Activated gamma-delta T cell treated with Interleukin-2 at 50 U/mL for 16 hours (primary cell): ENCODE results near the gene RTP1.
"Not testable (repeated sequence)": the region's sequence is repeated elsewhere in the genome, so short reads cannot be mapped to it uniquely, and the experiment has no call there.

ENCODE experiments used
- DNase-seq: peaks from one replicate; pipeline ENCODE4 v3.0.0-alpha.2; 2020

RTP1 gene, protein sequence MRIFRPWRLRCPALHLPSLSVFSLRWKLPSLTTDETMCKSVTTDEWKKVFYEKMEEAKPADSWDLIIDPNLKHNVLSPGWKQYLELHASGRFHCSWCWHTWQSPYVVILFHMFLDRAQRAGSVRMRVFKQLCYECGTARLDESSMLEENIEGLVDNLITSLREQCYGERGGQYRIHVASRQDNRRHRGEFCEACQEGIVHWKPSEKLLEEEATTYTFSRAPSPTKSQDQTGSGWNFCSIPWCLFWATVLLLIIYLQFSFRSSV

DNA sequence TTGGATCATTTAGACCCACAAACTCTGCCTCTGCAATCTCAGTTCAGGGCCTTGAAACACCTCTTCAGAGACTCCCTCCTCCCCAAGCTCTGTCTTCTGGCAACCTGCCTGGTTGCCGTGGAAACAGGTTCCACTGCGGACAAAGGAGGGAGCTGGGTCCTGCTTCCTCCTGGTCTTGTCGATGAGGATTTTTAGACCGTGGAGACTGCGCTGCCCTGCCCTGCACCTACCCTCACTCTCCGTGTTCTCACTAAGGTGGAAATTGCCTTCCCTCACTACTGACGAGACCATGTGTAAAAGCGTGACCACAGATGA, at the start of gene RTP1:
TSS of gene RTP1 (plus strand) at position 152 of the 315 bp plus-strand sequence. CDS start at position 182, 30 bp downstream.
- DNase-seq = no peak

DNA sequence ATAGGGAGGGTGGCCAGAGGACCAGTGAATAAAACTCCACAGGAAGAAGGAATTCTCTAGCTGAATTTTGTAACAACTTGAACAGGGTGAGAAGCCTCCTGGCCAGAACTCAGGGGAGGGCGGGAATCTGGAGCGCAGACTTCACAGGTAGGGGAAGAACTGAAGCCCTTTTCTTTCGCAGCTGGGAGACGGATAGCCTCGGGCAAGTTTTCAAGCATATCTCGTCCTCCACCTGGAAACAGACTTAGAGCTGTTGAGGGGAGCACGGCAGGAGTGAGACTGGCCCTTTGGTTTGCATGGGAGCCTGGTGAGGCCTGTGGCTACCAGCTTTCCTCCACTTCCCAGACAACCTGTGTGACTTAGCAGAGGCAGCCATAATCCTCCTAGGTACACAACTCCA, 47.1 kb upstream of the RTP1 start:
- no peak for DNase-seq

DNA sequence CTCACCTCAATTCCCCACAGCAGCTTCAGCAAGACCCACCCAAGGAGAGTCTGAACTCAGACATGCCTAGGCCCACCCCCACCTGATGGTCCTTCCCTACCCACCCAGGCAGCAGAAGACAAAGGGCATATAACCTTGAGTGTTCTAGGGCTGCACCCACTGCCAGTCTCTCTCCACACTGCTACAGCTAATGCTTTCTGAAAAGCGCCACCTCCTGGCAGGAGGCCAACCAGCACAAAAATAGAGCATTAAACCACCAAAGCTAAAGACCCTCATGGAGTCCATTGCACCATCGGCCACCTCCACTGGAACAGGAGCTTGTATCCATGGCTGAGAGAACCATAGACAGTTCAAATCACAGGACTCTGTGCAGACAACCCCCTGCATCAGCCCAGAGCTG, 46.7 kb upstream of the RTP1 start:
- peak; percentile 65 for DNase-seq

DNA sequence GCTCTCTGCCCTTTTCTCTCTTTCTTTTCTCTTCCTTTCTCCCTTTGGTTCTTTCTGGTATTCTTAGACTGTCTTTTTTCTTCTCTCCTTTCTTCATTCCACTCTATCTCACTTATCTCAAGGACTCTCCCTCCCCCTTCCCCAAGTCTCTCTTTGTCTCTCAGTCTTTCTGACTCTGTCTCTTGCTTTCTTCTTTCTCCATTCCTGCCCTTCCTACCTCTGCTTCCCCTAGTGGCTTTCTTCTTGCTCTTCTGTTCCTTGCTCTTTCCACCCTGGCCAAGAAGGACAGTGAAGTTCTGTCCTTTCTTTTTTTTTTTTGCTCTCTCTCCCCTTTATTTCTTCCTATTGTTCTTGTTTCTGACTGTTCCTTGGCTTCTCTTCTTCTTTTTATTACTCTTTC, 35.7 kb upstream of the RTP1 start:
- no peak for DNase-seq

DNA sequence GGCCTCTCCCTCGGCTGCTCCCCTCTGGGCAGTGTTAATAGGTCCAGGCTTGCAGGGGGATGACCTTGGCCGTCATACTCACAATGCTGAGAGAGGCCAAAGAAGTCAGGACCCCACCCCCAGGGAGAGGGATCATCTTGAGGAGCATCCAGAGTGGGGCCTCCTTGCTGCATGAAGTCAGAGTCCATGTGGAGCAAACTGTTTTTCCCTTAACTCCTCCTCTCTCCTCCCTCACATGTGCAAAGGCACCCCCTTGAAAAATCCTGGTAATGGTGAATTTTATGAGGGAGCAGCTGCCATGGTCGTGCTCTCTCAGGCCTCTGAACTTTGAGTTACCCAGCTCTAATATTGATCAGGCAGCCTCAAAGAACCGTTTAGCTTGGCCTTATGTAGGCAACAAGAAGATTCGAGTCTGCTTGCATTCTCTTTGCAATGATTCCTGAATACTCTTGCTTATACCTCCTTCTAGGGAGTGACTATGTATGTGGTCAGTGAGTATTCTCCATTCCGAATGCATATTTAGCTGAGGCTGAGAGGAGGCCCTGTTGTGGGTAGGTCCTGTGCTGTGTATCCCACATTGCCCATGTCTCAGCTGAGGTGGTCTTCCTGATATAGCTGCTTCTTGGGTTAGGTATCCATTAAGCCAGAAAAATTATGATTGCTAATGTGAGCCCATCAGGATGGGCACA, 34.9 kb upstream of the RTP1 start:
- no peak for DNase-seq

DNA sequence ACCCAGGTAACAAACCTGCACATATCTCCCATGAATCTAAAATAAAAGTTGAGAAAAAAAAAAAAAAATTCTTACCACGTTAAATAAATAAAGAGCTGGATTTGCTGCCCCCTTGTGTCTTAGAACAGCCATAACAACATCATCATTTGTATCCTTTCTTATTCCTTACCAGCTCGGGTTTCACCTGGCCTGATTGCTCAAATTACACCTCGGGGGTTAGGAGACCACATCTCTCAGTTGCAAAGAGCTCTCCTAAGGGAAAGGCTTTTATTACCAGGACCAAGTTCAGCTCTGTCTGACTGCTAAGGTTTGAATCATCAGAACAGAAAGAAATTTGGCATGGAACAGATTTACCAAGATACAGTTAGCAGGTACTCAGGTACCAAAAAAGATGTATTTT, 32.1 kb upstream of the RTP1 start:
- peak; percentile 26 for DNase-seq

DNA sequence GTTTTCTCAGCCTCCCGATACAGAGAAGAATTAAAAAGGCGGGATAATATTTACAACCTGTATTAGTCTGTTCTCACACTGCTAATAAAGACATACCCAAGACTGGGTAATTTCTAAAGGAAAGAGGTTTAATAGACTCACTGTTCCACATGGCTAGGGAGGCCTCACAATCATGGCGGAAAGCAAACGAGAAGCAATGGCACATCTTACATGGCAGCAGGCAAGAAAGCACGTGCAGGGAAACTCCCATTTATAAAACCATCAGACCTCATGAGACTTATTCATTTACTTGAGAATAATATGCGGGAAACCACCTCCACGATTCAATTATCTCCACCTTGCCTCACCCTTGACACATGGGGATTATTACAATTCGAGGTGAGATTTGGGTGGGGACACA, 30.5 kb upstream of the RTP1 start:
- DNase-seq = no peak

DNA sequence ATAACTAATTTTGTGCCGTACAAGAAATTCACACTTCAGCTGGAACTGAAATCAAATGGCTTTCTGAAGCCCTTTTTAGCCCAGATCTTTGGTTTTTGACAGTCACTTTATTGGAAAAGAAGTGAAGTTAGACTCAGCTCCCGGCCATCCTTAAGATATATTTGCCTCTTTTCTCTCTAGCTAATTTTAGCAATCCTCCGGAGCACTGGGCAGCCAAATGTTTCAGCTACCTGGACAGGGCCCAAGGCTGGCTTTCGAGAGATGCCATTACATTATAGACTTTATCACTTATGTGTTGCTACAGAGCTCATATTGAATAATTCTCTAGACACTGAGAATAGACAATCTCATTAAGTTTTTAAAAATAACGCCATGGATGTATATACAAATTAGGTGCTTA, 29.5 kb upstream of the RTP1 start:
- no peak for DNase-seq

DNA sequence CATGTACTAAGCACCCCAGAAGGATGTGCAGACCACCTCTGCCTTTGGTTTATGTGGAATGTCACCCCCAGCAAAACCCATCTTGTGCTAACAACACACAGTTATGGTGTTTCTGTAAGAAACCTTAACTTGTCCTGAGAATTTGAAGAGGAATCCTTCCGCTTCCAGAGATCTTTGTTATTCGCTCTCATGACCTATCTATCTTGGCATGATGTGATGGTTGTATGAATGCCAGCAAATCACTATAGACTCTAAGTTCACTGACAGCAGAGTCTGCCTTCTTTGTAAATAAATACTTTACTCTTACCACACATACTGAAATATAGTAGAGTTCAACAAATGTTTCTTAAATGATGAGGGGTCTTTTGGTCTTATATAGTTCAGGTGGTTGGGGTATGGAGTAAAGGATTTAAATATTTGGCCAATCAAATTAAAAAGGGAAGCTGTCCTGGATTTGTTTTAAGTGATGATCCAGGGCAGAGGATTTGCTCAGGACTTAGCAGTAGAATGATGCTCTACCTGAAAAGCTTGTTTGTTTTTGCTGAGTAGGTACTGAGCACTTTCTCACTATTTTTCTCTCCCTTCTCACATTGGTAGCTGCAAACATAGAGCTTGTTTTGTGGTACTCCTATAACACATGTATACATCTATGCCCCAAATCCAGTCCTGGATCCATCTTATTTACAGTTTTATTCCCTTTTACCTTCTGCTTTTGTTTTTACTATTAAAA, 27.9 kb upstream of the RTP1 start:
- DNase-seq = no peak

DNA sequence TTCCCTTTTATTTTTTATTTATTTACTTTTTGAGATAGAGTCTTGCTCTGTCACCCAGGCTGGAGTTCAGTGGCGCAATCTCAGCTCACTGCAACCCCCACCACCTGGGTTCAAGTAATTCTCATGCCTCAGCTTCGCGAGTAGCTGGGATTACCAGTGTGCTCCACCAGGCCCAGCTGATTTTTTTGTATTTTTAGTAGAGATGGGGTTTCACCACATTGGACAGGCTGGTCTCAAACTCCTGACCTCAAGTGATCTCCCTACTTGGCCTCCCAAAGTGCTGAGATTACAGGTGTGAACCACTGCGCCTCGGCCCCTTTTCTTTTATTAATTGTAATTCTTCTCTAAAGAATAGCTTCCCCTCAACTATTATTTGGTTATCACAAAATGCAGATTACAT, 26.4 kb upstream of the RTP1 start:
- not testable (repeated sequence) for DNase-seq

DNA sequence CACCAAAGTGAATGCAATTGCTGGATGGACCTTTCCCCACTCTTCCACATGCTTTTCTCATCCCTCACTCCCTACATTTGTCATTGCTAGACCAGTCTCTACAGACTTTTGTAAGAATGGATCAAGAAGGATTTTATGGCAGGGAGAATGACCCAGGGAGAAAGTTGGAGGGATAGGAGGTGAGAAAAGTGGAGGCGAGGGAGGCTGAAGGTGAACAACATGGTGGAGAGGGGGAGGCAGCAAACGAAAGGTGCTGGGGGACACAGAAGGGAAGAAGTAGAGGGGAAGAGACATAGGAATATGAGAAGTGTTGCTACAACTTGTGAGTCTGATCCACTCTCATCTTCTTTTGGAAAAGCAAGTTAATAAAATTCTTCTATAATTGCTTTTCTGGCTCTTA, 24.4 kb upstream of the RTP1 start:
- DNase-seq = no peak

DNA sequence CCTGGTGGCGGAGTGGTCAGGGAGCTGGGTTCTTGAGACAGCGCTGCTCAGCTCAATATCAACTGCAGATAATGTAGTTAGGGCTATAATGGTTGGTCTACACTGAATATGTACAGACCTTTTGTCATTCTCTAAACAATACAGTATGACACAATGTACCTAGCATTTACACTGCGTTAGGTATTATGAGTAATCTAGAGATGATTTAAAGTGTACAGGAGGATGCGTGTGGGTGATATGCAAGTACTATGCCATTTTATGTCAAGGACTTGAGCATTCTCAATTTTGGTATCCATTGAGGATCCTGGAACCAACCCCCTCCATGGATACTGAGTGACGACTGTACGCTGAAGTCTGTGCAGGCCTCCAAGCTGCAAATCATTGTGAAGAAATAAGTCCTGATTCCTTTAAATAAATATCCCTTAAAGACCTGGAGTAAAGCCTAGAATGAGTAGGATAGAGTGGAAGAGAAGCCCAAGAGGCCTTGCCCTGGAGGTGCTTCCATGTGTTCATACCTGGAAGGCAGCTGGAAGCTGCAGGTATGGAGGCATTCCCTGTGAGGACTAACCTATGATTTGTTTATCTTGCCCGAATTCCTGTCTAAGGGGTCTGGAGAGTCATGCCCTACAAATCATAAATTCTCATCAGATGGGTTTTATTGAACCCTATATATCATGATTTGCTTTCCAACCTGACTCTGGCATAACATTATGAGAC, 15.7 kb upstream of the RTP1 start:
- no peak for DNase-seq

DNA sequence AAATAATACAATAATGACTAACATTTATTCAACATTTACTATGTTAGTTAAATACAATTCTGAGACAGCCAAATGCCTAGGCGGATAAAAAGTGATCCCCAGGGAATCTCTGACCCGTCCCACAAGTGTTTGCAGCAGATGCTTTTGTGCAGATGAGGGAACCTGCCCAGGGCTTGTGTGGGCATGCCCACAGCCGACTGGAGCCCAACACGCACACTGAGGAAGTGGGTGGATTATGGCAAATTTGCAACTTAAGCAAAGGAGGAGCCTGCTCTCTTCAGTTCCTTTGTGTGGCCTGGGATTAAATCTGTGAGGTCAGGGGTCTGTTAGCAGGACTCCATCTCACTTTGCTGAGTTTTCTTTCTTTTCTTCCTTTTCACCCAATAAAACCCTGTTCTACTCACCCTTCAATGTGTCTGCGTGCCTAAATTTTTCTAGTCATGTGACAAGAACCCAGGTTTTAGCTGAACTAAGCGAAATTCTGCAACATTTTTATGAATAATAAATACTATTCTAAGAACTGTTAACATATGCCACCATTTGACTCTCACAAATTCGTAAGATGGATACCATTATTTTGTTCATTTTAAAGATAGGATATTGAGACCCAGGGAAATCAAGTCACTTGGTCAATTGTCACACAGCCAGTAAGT, 13.9 kb upstream of the RTP1 start:
- no peak for DNase-seq

DNA sequence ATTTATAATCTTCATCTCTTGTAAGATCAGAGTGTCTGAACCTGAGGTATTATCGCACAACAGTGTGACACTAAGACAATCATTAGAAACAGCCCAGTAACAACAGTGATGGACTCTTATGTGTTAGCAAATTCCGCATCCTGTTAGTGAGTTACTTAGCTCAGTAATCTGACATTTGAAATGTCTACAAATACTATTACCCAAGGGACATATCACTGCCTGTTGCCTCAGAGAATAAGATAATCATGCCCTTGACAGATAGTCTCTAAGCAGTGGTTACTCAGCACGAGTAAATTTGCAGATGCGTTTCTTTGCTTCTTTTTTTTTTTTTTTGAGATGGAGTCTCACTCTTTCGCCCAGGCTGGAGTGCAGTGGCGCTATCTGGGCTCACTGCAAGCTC, 13.4 kb upstream of the RTP1 start:
- DNase-seq = no peak

DNA sequence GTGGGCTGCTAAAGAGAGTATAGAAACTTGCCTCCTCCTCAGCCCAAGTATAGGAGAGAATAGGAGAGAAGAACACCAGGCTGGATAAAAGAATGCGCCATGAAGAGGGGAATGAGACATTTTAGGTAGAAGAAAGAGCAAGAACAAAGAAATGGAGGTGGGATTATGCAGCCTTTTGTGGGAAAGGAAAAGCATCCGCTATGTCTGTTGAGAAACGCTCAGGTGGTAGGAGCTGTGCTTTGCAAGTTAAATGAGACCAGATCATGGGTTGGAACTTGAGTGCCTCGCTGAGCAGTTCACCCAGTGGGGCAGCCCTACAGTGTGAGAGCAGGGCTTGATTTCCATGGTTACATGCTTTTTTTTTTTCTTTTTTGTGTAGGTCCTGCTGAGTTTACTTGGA, 11.5 kb upstream of the RTP1 start:
- no peak for DNase-seq

DNA sequence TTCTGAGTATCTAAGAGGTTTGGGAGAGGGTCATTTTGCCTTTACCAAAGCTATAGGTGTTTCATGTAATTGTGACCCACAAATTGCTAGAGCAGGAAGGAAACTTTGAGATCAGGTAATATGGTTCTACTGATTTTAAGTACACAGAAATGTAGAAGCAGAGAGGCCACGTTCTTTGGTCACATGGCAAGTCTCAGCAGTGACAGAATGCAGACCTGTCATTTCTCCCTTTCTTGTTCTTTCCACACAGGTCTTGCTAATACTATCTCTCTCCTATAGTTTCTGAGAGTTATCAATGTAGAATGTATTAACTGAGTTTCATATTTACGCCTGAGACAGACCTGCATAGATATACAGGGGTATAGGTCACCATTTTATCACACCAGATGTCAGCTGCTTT, 10.9 kb upstream of the RTP1 start:
- no peak for DNase-seq

DNA sequence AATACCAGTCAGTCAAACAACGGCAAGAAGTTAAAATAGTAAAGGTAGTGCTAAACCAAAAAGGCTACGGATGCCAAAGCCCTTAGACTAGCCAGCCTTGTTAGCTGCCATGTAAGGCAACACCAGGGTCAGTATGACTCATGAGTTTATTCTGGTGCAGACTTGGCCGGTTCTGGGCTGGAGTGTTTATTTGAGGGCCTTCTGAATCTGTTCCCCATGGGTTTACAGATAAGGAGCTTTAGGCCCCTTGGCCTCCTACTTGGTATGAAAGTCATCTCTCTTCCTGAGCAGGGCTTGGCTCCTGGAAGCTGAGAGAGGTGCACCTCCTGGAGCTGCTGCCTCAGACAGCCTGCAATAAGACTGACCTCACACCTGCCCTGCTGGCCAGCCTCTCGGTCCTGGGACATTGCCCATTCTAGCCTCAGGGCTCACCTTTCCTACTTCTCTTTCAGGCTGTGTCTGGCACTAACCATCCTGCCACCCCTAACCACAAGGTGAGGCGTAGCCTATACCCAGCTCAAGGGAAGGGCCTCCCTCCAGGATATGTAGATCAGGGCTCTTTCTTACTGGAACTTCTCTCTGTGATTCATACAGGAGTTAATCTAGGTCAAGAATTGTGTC, 10.4 kb upstream of the RTP1 start:
- DNase-seq = no peak

DNA sequence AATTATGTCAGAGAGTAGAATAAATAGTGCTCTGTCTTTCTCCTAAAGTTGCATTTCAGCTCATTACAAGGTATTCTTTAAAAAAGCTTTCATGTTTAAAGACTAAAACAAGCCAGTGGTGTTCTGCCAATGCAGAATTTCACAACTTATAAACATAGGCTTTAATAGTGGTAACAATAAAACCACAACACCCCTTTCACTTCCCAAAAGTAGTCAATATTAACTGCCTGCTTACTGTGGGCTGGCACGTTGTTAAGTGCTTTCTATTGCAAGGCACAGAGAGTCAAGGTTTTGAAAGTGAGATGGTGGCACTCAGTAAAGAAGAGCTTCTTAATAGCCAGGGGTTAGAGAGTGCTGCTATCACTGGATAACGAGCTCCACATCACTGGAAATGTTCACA, 8.4 kb upstream of the RTP1 start:
- DNase-seq = no peak

DNA sequence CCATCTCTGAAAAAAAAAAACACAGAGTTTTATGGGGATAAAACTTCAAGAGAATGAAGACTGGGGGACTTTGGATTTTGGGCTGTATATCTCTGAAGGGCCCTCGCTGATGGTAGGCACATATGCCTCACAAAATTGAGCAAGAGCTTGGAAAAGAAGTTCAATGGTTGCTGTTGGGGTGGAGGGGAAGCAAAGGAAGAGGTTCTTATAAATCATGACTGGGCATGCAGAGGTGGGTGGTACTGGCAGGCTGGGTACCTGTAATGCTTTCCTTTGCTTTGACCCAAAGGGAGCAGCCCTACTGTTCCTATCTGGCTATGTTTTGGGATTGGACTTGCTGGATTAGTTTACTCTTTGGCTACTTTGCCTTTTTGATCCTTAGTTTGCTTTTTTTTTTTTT, 6.0 kb upstream of the RTP1 start:
- no peak for DNase-seq

DNA sequence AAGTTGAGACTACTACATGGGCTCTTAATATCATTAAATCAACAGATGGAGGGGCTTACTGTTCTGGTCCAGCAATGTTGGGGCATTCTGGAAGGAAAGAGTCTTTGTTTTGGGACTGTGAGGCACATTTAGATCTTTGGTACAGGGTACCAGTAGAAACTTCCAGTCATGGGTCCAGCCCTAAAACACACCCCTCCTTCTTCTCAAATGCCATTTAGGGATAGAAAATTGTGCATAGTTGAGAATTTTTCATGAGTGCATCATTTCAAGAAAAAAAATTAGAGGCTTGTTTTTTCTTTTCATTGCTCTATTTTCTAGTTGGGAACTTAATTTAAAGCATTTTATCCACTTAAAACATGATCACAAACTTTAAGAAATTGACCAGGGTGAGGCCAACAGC, 4.1 kb upstream of the RTP1 start:
- no peak for DNase-seq

DNA sequence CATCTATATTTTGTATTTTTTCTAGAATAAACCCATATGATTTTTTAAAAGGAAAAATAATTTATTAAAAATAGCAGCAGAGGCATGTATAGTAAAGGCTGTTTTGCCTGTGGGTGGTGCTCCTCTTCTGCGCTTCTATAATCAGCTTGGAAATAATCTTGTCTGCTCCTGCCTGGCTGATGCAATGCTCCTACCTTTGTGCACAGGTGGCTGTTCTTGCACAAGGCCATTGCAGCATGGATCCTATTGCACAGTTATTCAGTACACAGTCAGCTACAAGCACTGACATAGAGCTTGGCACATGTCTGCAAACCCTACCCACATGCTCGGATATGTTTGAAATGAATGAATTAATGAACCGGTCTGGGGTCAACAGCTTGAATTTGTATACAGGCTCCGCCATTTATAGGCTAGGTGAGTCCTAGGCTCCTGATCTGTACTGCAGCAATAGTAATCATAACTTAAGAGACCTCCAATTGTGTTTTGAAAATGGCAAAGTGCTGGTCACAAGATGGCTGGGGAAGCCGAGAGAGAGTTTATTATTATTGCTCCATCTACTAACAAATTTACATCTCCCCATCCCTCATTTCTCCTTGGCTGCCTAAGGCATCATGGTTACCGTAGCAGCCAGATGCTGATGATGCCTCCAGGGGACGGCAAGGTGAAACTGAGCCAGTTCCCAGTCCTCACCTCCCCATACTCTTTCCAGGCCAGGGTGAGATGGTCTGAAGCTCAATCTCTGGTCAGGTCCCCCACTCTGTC, 532 bp upstream of the RTP1 start:
- no peak for DNase-seq

DNA sequence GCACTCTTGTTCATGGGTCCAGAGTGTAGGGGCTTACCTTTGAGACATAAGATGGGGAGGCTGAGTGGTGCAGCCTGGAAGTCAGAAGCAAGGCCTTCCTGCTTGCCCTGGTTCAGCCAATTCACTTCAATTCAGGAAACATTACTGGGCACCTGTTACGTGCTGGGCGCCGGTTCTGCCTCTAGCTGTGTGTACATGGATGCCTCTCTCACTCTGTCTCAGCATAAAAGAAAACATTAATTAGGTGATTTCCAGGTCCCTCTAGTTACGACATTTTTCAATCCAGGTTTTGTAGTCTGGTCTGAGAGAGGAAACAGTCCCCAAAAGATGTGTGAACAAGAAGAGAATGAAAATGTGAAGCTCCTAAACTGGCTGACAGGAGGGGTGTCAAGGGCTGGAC, 1.2 kb downstream of the RTP1 start:
- no peak for DNase-seq
